Measurements from ENCODE around the gene TRIML1.
A peak's percentile ranks its signal among the peaks of the same experiment; 100 is the strongest.

The TRIML1 gene

DNA sequence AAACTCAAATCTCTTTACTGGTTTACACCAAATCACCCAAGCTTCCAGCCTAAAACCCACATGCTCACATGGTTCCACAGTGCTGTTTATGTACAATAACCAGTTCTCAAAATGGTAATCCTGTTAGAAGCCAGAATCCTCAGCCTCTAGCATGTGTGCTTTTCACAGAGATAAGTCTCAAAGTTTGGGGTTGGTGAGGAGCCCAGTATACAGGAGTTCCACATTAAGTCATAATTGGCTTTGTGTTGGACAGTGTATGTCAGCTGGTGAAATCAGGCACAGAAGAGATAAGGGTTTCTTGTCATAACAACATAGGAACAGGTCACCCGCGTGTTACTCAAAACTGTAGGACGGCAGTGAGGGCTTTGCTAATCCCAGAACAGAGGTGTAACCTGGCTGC is at the start of gene TRIML1:
TSS of gene TRIML1 (plus strand) at position 301 of the 400 bp plus-strand sequence. CDS start 118 bp downstream, outside the sequence.
- H3K4me1 ChIP-seq: no peaks in the 10 kb centered on the region
- no peaks in the 10 kb centered on the region for H3K27me3 ChIP-seq (ENCODE audit: low read depth)
- no peaks in the 10 kb centered on the region for H3K9me3 ChIP-seq
- no peak for DNase-seq (ENCODE audit: low spot score in 2 of 2)
- H3K4me3 ChIP-seq: no peak within 1 kb of the TSS
- H3K36me3 ChIP-seq (replicated peaks): no peaks in the 10 kb centered on the region
- in situ Hi-C loops (cut with MboI; ENCODE audit: low sequenced_read_pairs): no loop called here

DNA sequence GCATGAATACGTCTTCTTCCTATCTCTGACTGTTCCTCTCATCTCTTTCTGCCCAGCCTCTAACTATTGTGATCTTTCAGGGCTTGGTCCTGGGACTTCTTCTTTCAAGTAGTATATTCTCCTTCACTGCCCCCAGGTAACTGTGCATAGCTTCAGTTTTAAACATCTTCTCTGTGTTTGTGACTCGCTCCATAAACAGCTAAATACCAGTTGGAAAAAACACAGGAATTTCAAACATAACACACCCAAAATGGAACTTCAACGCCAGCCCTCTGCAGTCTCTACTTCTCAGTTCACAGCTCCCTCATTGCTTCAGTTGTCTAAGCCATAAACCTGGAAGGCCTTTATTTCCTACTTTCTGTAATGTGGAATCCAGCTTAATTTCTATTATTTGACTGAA is 46.4 kb upstream of the TRIML1 start:
- in situ Hi-C loops (cut with MboI; ENCODE audit: low sequenced_read_pairs): no loop called here
- H3K27me3 ChIP-seq (ENCODE audit: low read depth): no peaks in the 10 kb centered on the region
- H3K4me3 ChIP-seq: no peak overlapping the region
- H3K36me3 ChIP-seq (replicated peaks): no peaks in the 10 kb centered on the region
- no peak for DNase-seq (ENCODE audit: low spot score in 2 of 2)
- H3K9me3 ChIP-seq: no peaks in the 10 kb centered on the region
- no peaks in the 10 kb centered on the region for H3K4me1 ChIP-seq

- no peaks in the 10 kb centered on the region for H3K27me3 ChIP-seq (ENCODE audit: low read depth)
- H3K4me1 ChIP-seq: peaks cover 32% of the 10 kb centered on the region
- no peaks in the 10 kb centered on the region; the same call in 1 of the 2 replicates for H3K9me3 ChIP-seq
- in situ Hi-C loops (cut with MboI; ENCODE audit: low sequenced_read_pairs): no loop called here
- no peak for DNase-seq (ENCODE audit: low spot score in 2 of 2)
- peaks cover 12% of the 10 kb centered on the region for H3K36me3 ChIP-seq (replicated peaks)
- no peak overlapping the region for H3K4me3 ChIP-seq
Measured at GRCh38 chr4:188106454-188106853, 32.8 kb upstream of the TRIML1 start.

DNA sequence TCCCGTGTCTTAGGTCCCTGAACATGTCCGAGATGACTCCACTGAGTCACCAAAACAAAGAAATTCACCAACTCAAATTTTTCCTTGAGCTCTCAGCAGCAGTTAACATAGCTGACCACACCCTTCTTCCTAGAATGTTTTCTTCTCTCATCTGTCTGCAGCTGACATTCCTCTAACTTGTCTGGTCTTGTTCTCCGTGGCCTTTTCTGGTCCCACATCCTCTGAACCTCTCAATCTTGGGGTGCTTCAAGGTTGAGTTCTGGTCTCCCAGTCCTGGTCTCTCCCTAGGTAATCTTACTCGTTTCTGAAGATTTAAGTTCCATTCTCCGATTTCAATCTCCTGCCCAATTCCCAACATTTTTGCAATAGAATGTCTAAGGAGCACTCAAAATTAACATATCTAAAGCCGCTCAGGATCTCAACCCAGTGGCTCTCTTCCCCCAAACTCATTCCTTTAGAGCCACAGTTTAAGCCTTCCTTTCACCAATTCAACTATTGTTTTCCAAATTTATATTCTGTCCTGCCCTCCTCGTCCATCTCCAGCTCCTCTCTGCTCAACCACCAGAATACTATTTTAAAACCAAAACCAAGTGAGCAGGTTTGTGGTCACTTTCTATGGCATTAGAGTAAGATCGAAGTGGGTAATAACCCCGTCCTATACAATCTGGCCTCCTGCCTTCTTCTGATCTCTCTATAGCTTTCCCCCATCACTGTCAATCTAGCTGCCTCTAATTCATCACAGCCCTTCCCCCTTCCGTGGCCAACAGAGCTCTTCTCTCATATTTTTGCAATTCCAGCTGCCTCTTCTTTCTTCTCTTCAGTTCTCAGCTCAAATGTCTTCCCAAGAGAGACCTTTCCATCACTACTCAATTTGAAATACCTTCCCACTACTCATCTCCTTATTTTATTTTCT is 31.1 kb upstream of the TRIML1 start:
- Histone ChIP-seq H3K4me3 (peak overlapping the region; percentile 16), H3K4me1 (peaks cover 36% of the 10 kb centered on the region), H3K36me3 (replicated peaks) (peaks cover 12% of the 10 kb centered on the region), H3K9me3 (no peaks in the 10 kb centered on the region; the same call in 1 of the 2 replicates), H3K27me3 (ENCODE audit: low read depth) (no peaks in the 10 kb centered on the region)
- in situ Hi-C loops (cut with MboI; ENCODE audit: low sequenced_read_pairs): no loop called here
- DNase-seq (ENCODE audit: low spot score in 2 of 2): peak; percentile 64 to 97

DNA sequence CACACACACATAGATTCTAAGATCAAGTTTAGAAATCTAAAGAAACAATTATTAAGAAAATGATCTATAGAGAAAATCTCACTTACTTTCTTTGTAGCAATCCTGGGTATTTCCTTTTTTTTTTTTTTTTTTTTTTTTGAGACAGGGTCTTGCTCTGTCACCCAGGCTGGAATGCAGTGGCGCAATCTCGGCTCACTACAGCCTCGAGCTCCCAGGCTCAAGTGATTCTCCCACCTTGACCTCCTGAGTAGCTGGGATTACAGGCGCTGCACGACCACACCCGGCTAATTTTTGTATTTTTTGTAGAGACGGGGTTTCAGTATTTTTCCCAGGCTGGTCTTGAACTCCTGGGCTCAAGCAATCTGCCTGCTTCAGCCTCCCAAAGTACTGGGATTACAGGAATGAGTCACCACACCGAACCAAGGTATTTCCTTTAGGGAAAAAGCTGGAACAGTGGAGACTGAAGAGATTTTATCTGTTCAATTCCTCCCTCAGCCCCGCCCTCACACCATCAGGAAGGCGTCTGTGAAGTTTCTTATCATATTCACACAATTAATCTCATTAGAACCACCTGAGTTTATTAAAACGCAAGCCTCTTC is 30.0 kb upstream of the TRIML1 start, which contains the start of gene TRIML2:
TSS of gene TRIML2 (minus strand) at position 447 of the 599 bp plus-strand sequence. CDS start 4,235 bp downstream, outside the sequence.
- in situ Hi-C loops (cut with MboI; ENCODE audit: low sequenced_read_pairs): no loop called here
- no peaks in the 10 kb centered on the region for H3K27me3 ChIP-seq (ENCODE audit: low read depth)
- H3K4me1 ChIP-seq: peaks cover 36% of the 10 kb centered on the region
- H3K4me3 ChIP-seq: peak within 1 kb of the TSS; percentile 11
- H3K9me3 ChIP-seq: no peaks in the 10 kb centered on the region; the same call in 1 of the 2 replicates
- DNase-seq (ENCODE audit: low spot score in 2 of 2): peak; percentile 48 to 57
- H3K36me3 ChIP-seq (replicated peaks): peaks cover 7% of the 10 kb centered on the region

DNA sequence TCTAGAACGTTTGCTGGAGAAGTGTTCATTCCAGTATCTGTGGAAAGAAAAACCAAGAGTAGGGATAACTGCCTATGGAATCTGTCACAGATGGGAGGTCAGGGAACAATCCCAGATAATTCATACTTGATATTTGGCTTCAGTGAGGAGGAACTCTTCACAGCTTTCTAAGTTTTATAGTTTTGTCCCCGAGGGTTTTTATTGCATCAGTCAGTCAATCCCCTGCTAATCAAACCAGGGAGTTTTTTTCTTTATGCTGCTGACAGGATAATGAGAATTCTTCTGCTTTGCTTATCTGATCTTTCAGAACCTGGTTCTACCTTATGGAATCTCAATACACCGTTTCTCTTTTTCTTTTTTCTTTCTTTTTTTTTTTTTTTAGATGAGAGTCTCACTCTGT is 29.2 kb upstream of the TRIML1 start:
- peaks cover 4% of the 10 kb centered on the region for H3K36me3 ChIP-seq (replicated peaks)
- no peak overlapping the region for H3K4me3 ChIP-seq
- no peaks in the 10 kb centered on the region for H3K27me3 ChIP-seq (ENCODE audit: low read depth)
- DNase-seq (ENCODE audit: low spot score in 2 of 2): peak in 1 of 2 experiments; percentile 21
- H3K9me3 ChIP-seq: no peaks in the 10 kb centered on the region; the same call in 1 of the 2 replicates
- in situ Hi-C loops (cut with MboI; ENCODE audit: low sequenced_read_pairs): no loop called here
- peaks cover 36% of the 10 kb centered on the region for H3K4me1 ChIP-seq

GRCh38 chr4:188110741-188111471 is 28.3 kb upstream of the TRIML1 start:
- Histone ChIP-seq H3K36me3 (replicated peaks) (peaks cover 3% of the 10 kb centered on the region), H3K27me3 (ENCODE audit: low read depth) (no peaks in the 10 kb centered on the region), H3K4me1 (peaks cover 36% of the 10 kb centered on the region), H3K9me3 (no peaks in the 10 kb centered on the region), H3K4me3 (no peak overlapping the region)
- no peak for DNase-seq (ENCODE audit: low spot score in 2 of 2)
- in situ Hi-C loops (cut with MboI; ENCODE audit: low sequenced_read_pairs): no loop called here

- no peak for DNase-seq (ENCODE audit: low spot score in 2 of 2)
- in situ Hi-C loops (cut with MboI; ENCODE audit: low sequenced_read_pairs): no loop called here
- peaks cover 3% of the 10 kb centered on the region for H3K36me3 ChIP-seq (replicated peaks)
- H3K4me1 ChIP-seq: peaks cover 39% of the 10 kb centered on the region
- H3K27me3 ChIP-seq (ENCODE audit: low read depth): no peaks in the 10 kb centered on the region
- H3K9me3 ChIP-seq: no peaks in the 10 kb centered on the region
- H3K4me3 ChIP-seq: no peak overlapping the region
Measured at GRCh38 chr4:188111955-188112354, 27.3 kb upstream of the TRIML1 start.

DNA sequence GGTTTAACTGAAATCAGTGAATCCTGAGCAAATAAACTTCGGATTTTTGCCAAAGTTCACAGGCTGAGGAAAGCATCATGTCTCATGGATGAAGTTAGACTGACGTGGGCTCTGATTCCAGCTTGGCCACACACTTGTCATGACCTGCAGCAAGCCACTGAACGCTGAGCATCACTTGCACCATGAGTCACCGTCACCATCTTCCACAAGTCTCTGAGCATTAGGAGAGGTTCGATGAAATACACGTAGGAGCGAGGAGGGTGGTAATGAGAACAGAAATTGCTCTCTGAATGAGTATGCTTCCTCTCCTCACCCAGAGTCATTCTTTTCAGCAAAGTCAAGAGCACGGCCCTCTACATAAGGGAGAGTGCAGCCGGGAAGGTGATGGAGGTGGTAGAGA is 26.1 kb upstream of the TRIML1 start:
- Histone ChIP-seq H3K9me3 (no peaks in the 10 kb centered on the region), H3K4me3 (no peak overlapping the region)
- in situ Hi-C loops (cut with MboI; ENCODE audit: low sequenced_read_pairs): no loop called here

DNA sequence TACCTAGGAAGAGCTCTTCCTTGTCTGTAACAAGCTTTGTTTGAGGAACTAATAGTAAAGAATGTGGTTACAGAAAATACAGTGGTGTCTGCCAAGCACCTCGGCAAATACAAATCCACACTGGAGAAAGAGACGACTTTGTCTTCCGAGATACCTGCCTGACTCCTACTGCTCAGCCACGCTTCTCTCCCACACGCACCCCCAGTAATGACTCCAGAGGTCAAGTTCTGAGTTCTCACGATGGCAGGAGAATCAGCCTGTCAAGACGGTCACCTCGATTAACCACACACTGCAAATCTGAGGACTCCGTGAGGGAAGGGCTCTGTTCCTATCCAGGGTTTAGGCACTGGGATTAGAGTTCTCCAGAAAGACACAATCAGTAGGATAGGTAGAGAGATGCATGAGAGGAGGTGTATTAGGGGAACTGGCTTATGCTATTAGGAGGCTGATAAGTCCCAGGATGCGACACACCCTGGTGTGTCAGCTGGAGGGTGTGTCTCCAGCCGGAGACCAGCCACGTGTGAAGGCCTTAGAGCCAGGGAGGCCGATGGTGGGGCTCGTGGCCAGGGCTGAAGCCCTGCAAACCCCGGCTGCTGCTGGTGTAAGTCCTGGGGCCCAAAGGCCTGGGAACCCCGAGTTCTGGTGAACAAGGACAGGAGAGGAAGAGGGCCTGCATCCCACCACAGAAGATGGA is 21.5 kb upstream of the TRIML1 start:
- Histone ChIP-seq H3K27me3 (ENCODE audit: low read depth) (no peaks in the 10 kb centered on the region), H3K9me3 (no peaks in the 10 kb centered on the region), H3K4me3 (no peak overlapping the region), H3K36me3 (replicated peaks) (no peaks in the 10 kb centered on the region), H3K4me1 (peaks cover 15% of the 10 kb centered on the region)
- no peak for DNase-seq (ENCODE audit: low spot score in 2 of 2)
- in situ Hi-C loops (cut with MboI; ENCODE audit: low sequenced_read_pairs): no loop called here

More for the DNA sequence above, 26.1 kb upstream of the TRIML1 start:
- Histone ChIP-seq H3K27me3 (ENCODE audit: low read depth) (no peaks in the 10 kb centered on the region), H3K4me1 (peaks cover 37% of the 10 kb centered on the region), H3K36me3 (replicated peaks) (no peaks in the 10 kb centered on the region)
- DNase-seq (ENCODE audit: low spot score in 2 of 2): no peak

DNA sequence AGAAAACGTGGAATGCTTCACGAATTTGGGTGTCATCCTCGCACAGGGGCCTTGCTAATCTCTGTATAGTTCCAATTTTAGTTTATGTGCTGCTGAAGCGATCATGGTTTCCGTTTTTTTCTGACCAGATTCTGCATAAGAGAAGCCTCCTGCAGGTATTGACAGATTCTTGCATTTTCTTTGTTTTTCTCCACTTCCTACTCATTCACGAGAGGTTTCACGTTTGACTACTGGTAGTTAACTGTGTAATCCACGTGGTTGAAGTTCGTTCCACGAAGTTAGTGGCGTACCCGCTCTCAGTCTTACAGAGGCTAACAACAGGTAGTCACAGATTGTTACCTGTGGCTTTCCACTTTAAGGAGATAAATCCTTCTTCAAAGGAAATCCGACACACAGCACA is 17.7 kb upstream of the TRIML1 start:
- DNase-seq (ENCODE audit: low spot score in 2 of 2): no peak
- in situ Hi-C loops (cut with MboI; ENCODE audit: low sequenced_read_pairs): no loop called here
- H3K27me3 ChIP-seq (ENCODE audit: low read depth): no peaks in the 10 kb centered on the region
- H3K4me1 ChIP-seq: peaks cover 11% of the 10 kb centered on the region
- no peaks in the 10 kb centered on the region for H3K36me3 ChIP-seq (replicated peaks)
- no peaks in the 10 kb centered on the region for H3K9me3 ChIP-seq
- H3K4me3 ChIP-seq: no peak overlapping the region

GRCh38 chr4:188127214-188127874 is 11.9 kb upstream of the TRIML1 start:
- Histone ChIP-seq H3K27me3 (ENCODE audit: low read depth) (no peaks in the 10 kb centered on the region), H3K9me3 (no peaks in the 10 kb centered on the region), H3K4me1 (0 out of 2 replicates have a peak, but pooled peaks cover 2% of the 10 kb centered on the region), H3K4me3 (no peak overlapping the region), H3K36me3 (replicated peaks) (no peaks in the 10 kb centered on the region)
- in situ Hi-C loops (cut with MboI; ENCODE audit: low sequenced_read_pairs): no loop called here
- no peak for DNase-seq (ENCODE audit: low spot score in 2 of 2)

DNA sequence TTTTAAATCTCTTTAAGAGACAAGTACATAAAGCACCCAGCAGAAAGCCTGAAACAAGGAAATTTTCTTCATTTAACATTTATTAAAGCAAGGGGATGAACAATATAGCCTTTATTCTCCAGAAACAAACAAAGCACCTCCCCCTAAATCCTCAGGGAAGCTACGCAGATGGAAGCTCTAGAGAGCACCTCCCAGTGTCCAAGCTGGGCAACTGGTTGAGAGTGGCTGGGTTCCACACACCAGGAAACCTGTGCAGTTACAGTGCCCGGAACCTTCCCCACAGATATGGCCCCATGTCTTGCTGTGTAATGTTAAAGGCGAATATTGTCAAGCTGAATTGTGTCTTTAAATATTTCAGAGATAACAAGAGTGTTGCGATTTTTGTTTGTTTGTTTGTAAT is 8.9 kb upstream of the TRIML1 start:
- Histone ChIP-seq H3K36me3 (replicated peaks) (no peaks in the 10 kb centered on the region), H3K27me3 (ENCODE audit: low read depth) (no peaks in the 10 kb centered on the region), H3K9me3 (no peaks in the 10 kb centered on the region), H3K4me3 (no peak overlapping the region), H3K4me1 (0 out of 2 replicates have a peak, but pooled peaks cover 2% of the 10 kb centered on the region)
- in situ Hi-C loops (cut with MboI; ENCODE audit: low sequenced_read_pairs): no loop called here
- DNase-seq (ENCODE audit: low spot score in 2 of 2): peak in 1 of 2 experiments; percentile 39

All from HAP-1 (cell line).